Measurements from ENCODE around the gene NEB. TPM values are rescaled to one million over a fixed set of nuclear protein-coding genes. Genes with fewer than 3 reads are reported as not detected.

The NEB gene
- total and polyA plus RNA-seq, 2 of the 13 experiments (the other 11 are each of a cell fraction or from before 2014, with no cell fraction given) = 0.21 to 0.24 TPM

DNA sequence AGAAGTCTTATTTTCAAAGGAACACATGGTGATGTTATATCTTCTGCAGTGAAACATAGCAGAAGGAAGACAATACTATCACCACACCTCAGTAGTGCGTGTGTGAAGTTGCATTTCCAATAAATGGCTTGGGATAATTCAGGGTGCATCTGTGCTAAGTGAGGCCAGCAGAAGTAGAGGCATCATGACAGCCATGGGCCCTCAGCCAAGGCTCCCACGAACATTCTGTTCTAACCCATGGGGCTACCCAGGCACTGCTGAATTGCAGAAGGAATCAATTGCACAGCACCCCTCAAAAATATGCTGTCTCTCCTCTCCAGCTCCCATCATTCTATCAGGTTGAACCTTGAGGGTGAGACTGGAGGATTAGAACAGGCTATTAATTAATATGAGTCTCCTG is 185.1 kb downstream of the NEB start (continued):
- TF ChIP-seq MEIS2 (CRISPR knock-in tag; IDR thresholded peaks at IDR 0.05) = no peak
- no peak for TF ChIP-seq ZNF883 (CRISPR knock-in tag; IDR thresholded peaks at IDR 0.05; ENCODE audit: not compliant biosample characterization)
- no peak for TF ChIP-seq ARNT (IDR thresholded peaks at IDR 0.05)
- no peak for TF ChIP-seq ZNF776 (CRISPR knock-in tag; IDR thresholded peaks at IDR 0.05)

DNA sequence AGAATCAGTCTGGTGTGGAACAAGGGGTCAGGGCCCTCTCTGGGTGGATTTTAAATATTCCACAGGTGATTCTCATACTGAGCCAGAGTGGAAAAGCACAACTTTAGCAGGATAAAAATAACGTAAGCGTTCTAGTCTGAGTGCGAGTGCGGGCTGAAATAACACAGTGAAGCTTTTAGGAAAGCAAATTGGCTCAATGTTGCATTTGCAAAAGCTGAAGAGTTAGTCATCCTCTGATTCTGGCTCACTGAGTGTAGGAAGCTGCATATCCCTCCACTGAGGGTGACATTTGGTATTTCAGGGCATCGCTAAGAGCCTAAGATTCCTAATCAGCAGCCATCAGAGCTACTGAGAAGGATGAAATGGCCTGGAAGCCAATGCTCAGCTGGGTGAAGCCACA is 189.8 kb downstream of the NEB start:
- Histone ChIP-seq H3K4me2 (ENCODE audit: low read depth, low read length) (no peak overlapping the region), H3K27me3 (ENCODE audit: control insufficient read depth in 1 of 2, insufficient read depth in 2 of 2, low read length in 2 of 2) (no peaks in the 10 kb centered on the region), H3K79me2 (ENCODE audit: insufficient read depth, low read length) (no peaks in the 10 kb centered on the region), H2AFZ (ENCODE audit: low read length) (no peak overlapping the region), H4K20me1 (ENCODE audit: insufficient read depth, low read length) (no peaks in the 10 kb centered on the region), H3K9ac (ENCODE audit: insufficient read depth, low read depth, low read length) (no peak overlapping the region), H3K9me3 (ENCODE audit: low read length) (no peaks in the 10 kb centered on the region), H3K27ac (ENCODE audit: extremely low read length, insufficient read depth, low read length) (no peak overlapping the region), H3K4me3 (replicated peaks in 1 of 3; ENCODE audit: insufficient read depth in 1 of 3, low read depth in 2 of 3, low read length in 3 of 3) (no peak overlapping the region), H3K4me1 (ENCODE audit: insufficient read depth, low read length) (no peaks in the 10 kb centered on the region), H3K36me3 (replicated peaks in 1 of 2; ENCODE audit: control insufficient read depth in 1 of 2, insufficient read depth in 2 of 2, low read length in 2 of 2) (no peaks in the 10 kb centered on the region)
- DNase-seq (ENCODE audit: low spot score) (no peak), FAIRE-seq (no peak), ATAC-seq (no peak)
- 95% methylated on average over 5 of the region's 5 CpGs for whole genome bisulfite sequencing (ENCODE audit: low lambda C conversion rate)
- no TSS peak for BruUV-seq (replicated peaks)
- ChIA-PET CTCF (ENCODE audit: low intra/inter-chr PET ratio, low total read pairs) (no interaction called here), POLR2A (no interaction called here)
- TF ChIP-seq NCOA2 (CRISPR knock-in tag; IDR thresholded peaks at IDR 0.05) (no peak), MED1 (CRISPR knock-in tag; IDR thresholded peaks at IDR 0.05) (no peak), THAP11 (CRISPR knock-in tag; IDR thresholded peaks at IDR 0.05) (no peak), NCOA1 (CRISPR knock-in tag; IDR thresholded peaks at IDR 0.05) (no peak), DNMT3B (CRISPR knock-in tag; conservative IDR thresholded peaks at IDR 0.05) (no peak), TGIF2 (CRISPR knock-in tag; IDR thresholded peaks at IDR 0.05) (no peak), ZNF256 (CRISPR knock-in tag; conservative IDR thresholded peaks at IDR 0.05) (no peak)
- TF ChIP-seq, protein P1, sequence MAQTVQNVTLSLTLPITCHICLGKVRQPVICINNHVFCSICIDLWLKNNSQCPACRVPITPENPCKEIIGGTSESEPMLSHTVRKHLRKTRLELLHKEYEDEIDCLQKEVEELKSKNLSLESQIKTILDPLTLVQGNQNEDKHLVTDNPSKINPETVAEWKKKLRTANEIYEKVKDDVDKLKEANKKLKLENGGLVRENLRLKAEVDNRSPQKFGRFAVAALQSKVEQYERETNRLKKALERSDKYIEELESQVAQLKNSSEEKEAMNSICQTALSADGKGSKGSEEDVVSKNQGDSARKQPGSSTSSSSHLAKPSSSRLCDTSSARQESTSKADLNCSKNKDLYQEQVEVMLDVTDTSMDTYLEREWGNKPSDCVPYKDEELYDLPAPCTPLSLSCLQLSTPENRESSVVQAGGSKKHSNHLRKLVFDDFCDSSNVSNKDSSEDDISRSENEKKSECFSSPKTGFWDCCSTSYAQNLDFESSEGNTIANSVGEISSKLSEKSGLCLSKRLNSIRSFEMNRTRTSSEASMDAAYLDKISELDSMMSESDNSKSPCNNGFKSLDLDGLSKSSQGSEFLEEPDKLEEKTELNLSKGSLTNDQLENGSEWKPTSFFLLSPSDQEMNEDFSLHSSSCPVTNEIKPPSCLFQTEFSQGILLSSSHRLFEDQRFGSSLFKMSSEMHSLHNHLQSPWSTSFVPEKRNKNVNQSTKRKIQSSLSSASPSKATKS (CRISPR knock-in tag; IDR thresholded peaks at IDR 0.05) = no peak
- TF ChIP-seq, protein P2, sequence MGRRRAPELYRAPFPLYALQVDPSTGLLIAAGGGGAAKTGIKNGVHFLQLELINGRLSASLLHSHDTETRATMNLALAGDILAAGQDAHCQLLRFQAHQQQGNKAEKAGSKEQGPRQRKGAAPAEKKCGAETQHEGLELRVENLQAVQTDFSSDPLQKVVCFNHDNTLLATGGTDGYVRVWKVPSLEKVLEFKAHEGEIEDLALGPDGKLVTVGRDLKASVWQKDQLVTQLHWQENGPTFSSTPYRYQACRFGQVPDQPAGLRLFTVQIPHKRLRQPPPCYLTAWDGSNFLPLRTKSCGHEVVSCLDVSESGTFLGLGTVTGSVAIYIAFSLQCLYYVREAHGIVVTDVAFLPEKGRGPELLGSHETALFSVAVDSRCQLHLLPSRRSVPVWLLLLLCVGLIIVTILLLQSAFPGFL (CRISPR knock-in tag; IDR thresholded peaks at IDR 0.05) = no peak
- intact Hi-C loops (cut with micrococcal nuclease; ENCODE audit: unreplicated experiment) (no loop called here), in situ Hi-C loops (cut with HindIII; ENCODE audit: extremely low pct_ligation_motif_present, low pct_unique_long_range_greater_than_20kb) (no loop called here)
